Anterior cingulate cortex (tissue), 58 donors: ENCODE data around the gene RIPK4.
"Not testable (repeated sequence)": the region's sequence is repeated elsewhere in the genome, so short reads cannot be mapped to it uniquely, and the experiment has no call there.

Source experiments
- DNase-seq, 58 donors: peaks; one replicate each; lab custom pipeline; 2025; lab: John Stamatoyannopoulos, UW

RIPK4 gene

DNA sequence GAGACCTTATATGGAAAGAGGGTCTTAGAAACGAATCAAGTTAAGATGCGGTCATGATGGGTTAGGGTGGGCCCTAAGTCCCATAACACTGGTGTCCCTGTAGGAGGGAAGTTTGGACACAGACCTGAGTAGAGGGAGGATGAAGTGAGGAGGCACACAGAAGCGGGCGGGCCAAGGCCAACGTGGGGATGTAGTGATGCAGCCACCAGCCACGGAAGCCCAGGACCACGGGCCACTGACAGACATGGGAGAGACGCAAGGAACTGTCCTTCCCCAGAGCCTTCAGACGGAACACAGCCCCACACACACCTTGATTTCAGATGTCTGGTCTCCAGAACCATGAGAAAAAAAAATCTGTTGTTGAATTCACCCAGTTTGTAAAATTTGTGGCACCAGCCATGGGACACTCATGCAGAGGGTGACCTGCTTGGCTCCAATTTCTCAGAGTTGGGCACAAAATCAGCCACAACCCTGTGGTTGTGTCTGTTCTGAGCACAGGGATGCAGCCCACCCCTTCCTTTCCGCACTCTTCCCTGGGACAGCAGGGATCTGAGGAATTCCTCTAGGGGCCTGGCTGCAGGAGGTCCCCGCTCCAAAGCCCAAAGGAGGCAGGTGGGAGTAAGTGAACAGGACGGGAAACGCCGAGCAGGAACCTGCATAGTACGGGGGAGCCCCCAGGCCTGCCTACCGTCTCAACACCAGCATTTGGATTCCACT lies 61.1 kb downstream of the RIPK4 start:
- DNase-seq: no peak

DNA sequence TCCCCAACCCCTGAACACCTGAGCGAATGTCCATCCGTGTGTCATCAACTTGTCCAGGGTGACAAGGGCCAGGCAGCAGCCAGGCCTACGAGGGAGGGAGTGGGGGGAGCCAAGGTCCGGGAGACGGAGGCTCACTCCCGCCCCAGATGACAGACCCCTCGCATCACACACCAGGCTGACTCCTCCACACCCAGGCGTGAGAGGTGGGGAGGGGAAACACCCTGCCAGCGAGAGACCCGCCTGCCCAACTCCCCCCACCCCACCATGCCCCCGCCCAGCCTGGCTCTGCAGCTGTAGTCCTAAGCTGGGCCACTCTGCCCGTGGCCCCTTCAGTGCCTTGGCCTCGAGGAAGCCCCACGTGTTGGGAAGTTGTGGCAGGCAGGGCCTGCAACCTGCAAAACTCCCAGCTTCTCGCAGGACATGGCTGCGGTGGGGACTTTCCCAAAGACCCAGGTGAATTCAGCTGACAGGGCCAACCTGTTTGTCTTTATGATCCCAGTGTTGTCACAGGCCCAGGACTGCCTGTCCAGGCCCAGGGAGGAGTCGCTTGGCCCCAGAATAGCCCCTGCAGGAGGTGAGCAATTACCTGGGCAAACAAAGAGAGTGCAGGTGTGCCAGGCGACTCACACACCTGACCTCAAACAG lies 62.9 kb downstream of the RIPK4 start:
- DNase-seq: no peak

DNA sequence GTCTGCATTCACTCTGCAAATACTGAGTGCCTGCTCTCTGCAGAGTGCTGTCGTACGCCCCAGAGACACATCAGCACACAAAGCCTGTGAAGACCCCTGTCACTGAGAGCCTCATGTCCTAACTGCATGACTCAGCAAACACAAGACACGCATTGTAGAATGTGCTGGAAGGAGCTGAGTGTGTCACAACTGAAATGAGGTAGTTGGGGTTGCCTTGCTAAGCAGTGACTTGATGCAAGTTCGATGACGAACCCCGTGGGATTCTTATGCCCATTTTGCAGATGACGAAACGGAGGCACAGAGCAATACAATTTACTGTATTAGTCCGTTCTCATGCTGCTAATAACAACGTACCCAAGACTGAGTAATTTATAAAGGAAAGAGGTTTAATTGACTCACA lies 65.1 kb downstream of the RIPK4 start:
- no peak for DNase-seq

DNA sequence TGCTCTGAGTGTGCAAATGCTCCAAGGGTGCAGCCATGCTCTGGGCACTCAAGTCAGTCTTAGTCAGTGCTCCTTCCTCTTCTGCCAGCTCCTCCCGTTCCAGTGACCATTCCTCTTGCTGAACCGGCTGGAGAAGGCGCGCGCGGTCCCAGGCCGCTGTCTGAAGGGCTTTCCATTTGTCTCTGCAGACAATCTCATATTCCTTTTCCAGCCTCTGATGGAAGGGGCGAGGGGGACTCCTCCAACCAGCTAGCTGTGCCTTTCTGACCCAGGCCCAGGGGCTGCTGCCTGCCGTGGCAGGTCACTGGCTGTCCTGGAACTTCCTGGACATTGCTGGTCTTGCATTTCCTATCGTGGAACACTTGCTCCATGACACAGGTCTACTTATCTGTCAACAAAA lies 67.5 kb downstream of the RIPK4 start:
- no peak for DNase-seq

DNA sequence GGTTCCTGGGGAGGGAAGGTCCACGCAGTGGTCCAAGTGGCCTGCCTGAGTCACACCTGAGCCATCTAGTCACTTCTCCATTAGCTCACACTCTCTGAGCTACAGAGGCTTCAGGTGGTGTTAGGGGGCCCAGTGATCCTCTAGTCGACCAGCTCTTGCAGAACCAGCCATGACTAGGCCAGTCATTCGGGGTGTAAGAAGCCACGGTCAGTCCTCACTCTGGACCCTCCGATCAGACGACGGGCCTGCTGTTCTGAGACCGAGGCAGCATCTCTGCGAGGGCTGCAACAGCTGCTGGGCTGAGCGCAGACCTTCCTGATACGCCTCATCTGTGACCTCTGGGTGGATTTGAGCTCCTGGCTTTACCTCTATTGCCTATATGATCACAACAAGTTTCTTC lies 68.8 kb downstream of the RIPK4 start:
- DNase-seq: no peak

DNA sequence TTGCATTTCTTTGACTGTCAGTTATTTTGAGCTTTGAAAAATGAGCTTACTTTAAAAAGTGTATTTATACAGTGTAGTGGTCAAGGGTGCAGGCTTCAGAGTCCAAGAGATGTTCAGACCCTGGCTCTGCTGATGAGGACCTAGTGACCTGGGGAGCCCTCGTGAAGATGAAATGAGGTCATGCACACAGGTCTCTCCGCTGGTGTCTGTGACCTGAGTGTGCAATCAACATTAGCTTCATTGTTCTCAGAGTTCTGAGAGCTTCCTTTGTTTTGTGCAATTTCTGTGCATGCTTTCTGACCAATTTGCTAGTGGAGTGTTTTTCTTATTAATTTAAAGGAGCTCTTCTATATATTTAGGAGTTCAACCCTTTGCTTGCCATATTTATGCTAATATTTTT lies 71.3 kb downstream of the RIPK4 start:
- DNase-seq: peak in 3 of 58 donors; percentile 24 to 59 (median 46)

DNA sequence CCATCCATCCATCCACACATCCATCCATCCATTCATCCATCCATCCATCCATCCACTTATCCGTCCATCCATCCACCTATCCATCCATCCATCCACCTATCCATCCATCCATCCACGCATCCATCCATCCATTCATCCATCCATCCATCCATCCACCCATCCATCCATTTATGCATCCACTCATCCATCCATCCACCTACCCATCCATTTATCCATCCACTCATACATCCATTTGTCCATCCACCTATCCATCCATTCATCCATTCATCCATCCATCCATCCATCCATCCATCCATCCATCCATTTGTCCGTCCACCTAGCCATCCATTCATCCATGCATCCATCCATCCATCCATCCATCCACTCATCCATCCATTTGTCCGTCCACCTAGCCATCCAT lies 72.8 kb downstream of the RIPK4 start:
- not testable (repeated sequence) for DNase-seq

DNA sequence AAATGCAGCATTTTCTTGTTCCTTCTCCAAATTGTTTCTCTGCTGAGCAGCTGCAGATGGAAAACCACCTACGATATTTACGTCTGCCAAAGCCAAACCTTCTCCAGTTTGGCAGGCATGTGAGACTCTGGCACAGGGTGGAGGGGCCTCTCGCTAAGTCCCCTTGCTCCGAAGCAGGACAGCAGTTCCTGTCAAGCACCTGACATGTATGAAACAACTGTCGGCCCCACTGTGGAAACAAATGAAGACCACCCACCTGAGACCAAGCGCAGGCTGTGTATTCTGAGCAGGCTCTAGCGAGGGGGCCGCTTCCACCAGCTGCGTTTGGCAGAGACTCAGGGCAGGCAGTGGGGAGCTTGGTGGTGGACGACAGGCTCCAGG lies 74.7 kb downstream of the RIPK4 start:
- peak in 13 of 58 donors; percentile 9 to 49 (median 32) for DNase-seq

DNA sequence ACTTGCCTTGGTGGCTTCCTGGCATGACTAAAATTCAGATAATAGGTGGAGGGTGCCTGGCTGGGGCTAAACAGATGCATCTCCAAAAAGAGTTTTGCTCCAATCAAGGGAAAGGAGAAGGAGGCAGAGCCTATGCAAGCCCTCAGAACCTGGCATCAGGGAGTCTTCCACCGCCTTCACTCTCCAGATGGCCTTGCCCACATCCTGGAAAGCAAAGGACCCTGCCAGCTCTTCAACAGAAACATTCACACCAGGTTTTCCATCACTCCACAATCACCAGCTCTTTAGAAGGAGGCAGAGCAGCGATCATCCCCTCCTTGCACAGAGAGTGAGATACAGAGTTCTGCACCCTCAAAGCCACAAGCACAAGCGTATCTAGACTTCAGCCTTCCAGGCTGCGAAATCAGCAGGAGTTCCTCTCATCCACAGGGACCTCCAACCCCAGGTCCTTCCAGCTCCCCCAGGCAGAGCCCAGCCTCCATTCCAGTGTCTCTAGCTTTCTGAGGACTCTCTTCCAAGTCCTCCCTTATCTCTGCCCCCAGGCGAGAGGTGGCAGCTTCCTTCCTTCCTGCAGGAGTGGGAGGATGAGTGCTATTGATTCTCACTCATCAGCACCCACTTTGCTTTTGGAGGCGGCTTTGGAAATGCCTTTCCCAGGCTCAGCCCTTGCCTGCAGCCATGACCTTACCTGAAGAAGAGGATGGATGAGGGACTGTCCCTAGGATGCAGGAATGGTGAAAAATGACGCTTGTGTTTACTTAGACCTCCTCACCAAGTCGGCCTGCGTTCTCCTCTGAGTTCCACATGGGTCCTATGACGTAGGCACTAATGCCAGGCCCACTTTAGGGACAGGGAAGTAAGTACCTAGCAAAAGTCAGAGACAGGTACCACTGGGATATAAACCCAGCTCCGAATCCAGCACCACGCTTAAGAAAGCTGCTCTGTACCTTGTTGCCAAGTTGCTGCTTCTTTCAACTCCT lies 75.4 kb downstream of the RIPK4 start:
- DNase-seq: peak in 26 of 58 donors; percentile 7 to 78 (median 38)
